Right cardiac atrium (tissue), 5 donors: ENCODE data around the gene LPAR3. TPM values are rescaled to one million over a fixed set of nuclear protein-coding genes. Genes with fewer than 3 reads are reported as not detected.
"Not testable (repeated sequence)": the region's sequence is repeated elsewhere in the genome, so short reads cannot be mapped to it uniquely, and the experiment has no call there.

Source experiments
- ATAC-seq, 2 donors: fragments of 200-7000 bp; cut with Tn5 transposase; one replicate each; pipeline versions ENCODE4 v1.8.0 to v1.9.1; 2020; ENCODE audit warnings: moderate library complexity in 2 of 2, mild to moderate bottlenecking in 1 of 2
- DNase-seq, 3 donors: peaks; one replicate each; pipeline ENCODE4 v3.0.0-alpha.2; 2020
- H3K27ac ChIP-seq: one replicate; pipeline ENCODE4 v1.5.1; 2013; ENCODE audit warnings: mild to moderate bottlenecking, low read length, control low read depth, moderate library complexity
- H3K27me3 ChIP-seq: one replicate; pipeline ENCODE4 v1.6.1; 2013; ENCODE audit not compliant: control insufficient read depth, insufficient read depth
- H3K4me1 ChIP-seq: one replicate; pipeline ENCODE4 v1.6.1; 2013; ENCODE audit warnings: low read length; ENCODE audit not compliant: control insufficient read depth, insufficient read depth
- H3K4me3 ChIP-seq: one replicate; pipeline ENCODE4 v1.5.1; 2013; ENCODE audit warnings: low read length, control low read depth
- H3K9me3 ChIP-seq: one replicate; pipeline ENCODE4 v1.6.1; 2013; ENCODE audit warnings: low read length; ENCODE audit not compliant: control insufficient read depth
- WGBS: extraction: QIAGEN DNeasy Blood & Tissue Kit; methylation state at CpG from one replicate; pipeline ENCODE4 v1.1.7; 2013; 5-methylcytosine and 5-hydroxymethylcytosine counted together
- intact Hi-C, 4 donors: fragments of 100-400 bp; cut with DNase I; formaldehyde crosslinking; loops; one replicate each; pipeline versions ENCODE4 v1.11.0 to v1.14.0; 2022 to 2023
- polyA plus RNA-seq: library from polyadenylated mRNA; stranded (reverse); fragments of 200-250 nt; gene quantifications from one replicate; pipeline ENCODE4 v1.2.3, GENCODE V29; 2013
- total RNA-seq, 4 donors: library from RNA; stranded (reverse); fragmentation: NEBNext Ultra II Directional; extraction: Animal tissue kit (Norgen Biotek cat#: 25700); gene quantifications; one replicate each; pipeline ENCODE4 v1.2.1, GENCODE V29; 2021
- donor health status: healthy with polysubstance abuse.
- donor health status: DM: no; HTN: yes; CAD: no.
- donor health status: DM: no; HTN: no; CAD: no.
- donor health status: DM: no; HTN: yes; CAD: no; lungs with severe emphysema.
- donor health status: DM: yes; HTN: yes; CAD: no.

LPAR3 gene
- total and polyA plus RNA-seq, 5 donors: 23.9 to 51.8 (median 46.2) TPM

GRCh38 chr1:84907095-84907827 lies 14.3 kb upstream of the LPAR3 start:
- Histone ChIP-seq H3K27me3 (no peaks in the 10 kb centered on the region), H3K27ac (no peak overlapping the region), H3K4me3 (no peak overlapping the region), H3K4me1 (no peaks in the 10 kb centered on the region), H3K9me3 (no peaks in the 10 kb centered on the region)
- ATAC-seq: no peak
- intact Hi-C loops: no loop called here
- DNase-seq: no peak
- WGBS: 55% methylated on average over 6 of the region's 6 CpGs

GRCh38 chr1:84902727-84903126 lies 9.7 kb upstream of the LPAR3 start:
- H3K4me3 ChIP-seq, H3K4me1 ChIP-seq, ATAC-seq, H3K9me3 ChIP-seq, H3K27ac ChIP-seq, H3K27me3 ChIP-seq, DNase-seq, intact Hi-C loops: not testable (repeated sequence)
- WGBS: 84% methylated on average over 7 of the region's 7 CpGs

DNA sequence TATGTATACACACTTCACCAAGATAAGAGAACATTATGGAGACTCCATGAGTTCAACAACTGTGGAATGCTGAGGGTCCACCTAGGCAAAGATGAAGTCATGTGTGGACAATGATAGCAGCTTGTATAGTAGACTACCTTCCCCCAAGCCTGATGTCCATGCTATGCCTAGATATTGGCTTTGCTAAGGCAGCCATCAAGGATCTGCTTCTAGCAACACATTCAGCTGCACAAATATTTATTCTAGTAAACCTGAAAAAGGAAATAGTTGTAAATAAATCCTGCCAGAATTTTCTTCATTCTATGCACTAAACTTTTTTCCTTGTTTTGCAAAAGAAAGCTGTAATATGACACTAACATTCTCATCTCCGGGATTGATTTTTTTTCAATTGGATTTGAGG lies 7.0 kb upstream of the LPAR3 start:
- Histone ChIP-seq H3K27ac (no peak overlapping the region), H3K9me3 (no peaks in the 10 kb centered on the region), H3K4me1 (no peaks in the 10 kb centered on the region), H3K4me3 (no peak overlapping the region), H3K27me3 (no peaks in the 10 kb centered on the region)
- intact Hi-C loops: loop anchor here in 1 of 4 donors (10.0 kb wide), 1 partner anchor 115 kb away; no protein-coding TSS in a partner anchor
- DNase-seq (no peak), ATAC-seq (no peak)
- 76% methylated on average over 1 of the region's 1 CpG for WGBS

DNA sequence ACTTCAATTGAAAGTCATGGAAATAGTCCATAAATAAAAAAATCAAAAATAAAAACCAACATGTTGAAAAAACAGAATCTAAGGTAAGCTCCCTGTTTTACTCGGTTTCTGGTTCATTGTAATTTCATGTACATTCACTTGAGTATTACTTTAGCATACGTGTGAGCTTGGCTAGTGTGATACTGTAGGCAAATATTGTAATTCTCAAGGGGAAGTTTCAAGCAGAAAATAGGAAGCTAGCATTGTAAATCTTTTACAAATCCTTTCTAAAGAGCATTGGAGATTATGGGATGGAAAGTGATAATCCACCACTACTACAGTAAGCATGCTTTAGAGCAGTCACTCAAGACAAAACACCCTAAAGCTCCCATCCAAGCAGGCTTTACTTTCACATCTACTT lies 3.3 kb upstream of the LPAR3 start:
- no peak overlapping the region for H3K4me3 ChIP-seq
- DNase-seq (no peak), ATAC-seq (no peak)
- H3K27me3 ChIP-seq: no peaks in the 10 kb centered on the region
- H3K27ac ChIP-seq: no peak overlapping the region
- no peaks in the 10 kb centered on the region for H3K9me3 ChIP-seq
- H3K4me1 ChIP-seq: no peaks in the 10 kb centered on the region
- WGBS: 71% methylated on average over 2 of the region's 2 CpGs
- intact Hi-C loops: loop anchor here in 1 of 4 donors (10.0 kb wide), 1 partner anchor 111 kb away; no protein-coding TSS in a partner anchor

DNA sequence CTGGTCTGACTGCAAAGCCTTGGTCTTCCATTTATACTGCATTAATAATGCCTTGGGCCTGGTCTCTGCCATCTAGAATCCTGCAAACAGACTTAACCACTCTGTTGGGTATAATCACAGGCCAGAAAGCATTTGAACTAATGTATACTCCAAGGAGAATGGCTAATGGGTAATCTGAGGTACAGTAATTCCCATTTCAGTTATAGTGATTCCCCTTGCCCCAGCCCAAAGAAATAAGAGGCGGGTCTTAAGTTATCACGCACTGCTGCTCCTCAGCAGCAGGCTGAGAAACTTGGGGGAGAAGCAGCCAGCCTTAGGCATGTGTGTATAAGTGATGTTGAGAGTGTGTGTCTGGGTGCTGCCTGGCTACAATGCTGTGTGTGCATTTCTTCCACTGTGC lies 2.4 kb downstream of the LPAR3 start:
- WGBS: 88% methylated on average over 2 of the region's 2 CpGs
- Histone ChIP-seq H3K9me3 (no peaks in the 10 kb centered on the region), H3K4me1 (no peaks in the 10 kb centered on the region), H3K27ac (no peak overlapping the region), H3K27me3 (no peaks in the 10 kb centered on the region), H3K4me3 (no peak overlapping the region)
- ATAC-seq (no peak), DNase-seq (no peak)
- intact Hi-C loops: loop anchor here in 1 of 4 donors (10.0 kb wide), 1 partner anchor 106 kb away; no protein-coding TSS in a partner anchor

GRCh38 chr1:84889437-84889836 lies 3.6 kb downstream of the LPAR3 start:
- Histone ChIP-seq H3K4me3 (no peak overlapping the region), H3K4me1 (no peaks in the 10 kb centered on the region), H3K9me3 (no peaks in the 10 kb centered on the region), H3K27ac (no peak overlapping the region), H3K27me3 (no peaks in the 10 kb centered on the region)
- DNase-seq (no peak), ATAC-seq (no peak)
- intact Hi-C loops: loop anchor here in 1 of 4 donors (10.0 kb wide), 1 partner anchor 95 kb away; no protein-coding TSS in a partner anchor
- 60% methylated on average over 5 of the region's 5 CpGs for WGBS

DNA sequence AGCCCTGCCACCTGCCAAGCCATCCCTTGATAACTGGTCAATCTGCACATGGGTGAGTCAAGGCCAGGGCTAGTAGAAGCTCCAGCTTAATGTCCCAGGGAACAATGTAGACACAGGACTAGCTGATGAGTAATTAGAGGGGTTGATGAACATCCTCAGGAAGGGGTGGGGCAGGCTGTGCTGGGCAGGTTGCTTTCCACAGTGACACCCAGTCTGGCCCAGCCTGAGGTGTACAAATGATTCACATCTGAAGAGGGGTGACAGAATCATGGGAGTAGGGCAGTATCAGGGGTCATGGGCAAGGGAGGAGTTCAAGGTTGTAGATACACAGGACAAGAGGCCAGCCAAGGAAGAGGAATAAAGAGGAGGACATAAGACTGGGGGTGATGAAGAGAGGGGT lies 4.3 kb downstream of the LPAR3 start:
- intact Hi-C loops: loop anchor here in 1 of 4 donors (10.0 kb wide), 1 partner anchor 94 kb away; no protein-coding TSS in a partner anchor
- no peak for ATAC-seq
- Histone ChIP-seq H3K27ac (no peak overlapping the region), H3K4me3 (no peak overlapping the region), H3K4me1 (no peaks in the 10 kb centered on the region), H3K9me3 (no peaks in the 10 kb centered on the region), H3K27me3 (no peaks in the 10 kb centered on the region)
- no peak for DNase-seq

- WGBS: 87% methylated on average over 4 of the region's 4 CpGs
- no peak for ATAC-seq
Measured at GRCh38 chr1:84887261-84887934, 5.6 kb downstream of the LPAR3 start.

DNA sequence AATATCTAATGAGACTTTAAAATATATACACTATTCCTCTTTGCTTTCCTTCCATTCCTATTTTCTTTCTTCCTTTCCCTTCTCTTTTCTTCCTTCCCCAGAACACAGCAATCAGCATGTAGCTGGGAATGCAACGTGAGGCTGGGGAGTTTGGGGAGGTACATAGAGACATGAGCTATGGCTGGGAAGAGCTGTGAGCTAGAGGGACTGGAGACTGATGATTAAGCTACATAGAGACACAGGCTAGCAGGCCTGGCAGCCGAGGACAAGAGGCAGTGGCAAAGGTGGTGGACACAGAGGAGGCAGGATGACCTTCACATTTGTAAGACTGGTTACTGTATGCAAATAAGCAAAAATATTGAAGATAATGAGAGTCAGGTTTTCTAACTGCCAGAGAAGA lies 7.5 kb downstream of the LPAR3 start:
- peak overlapping the region; percentile 53 for H3K27ac ChIP-seq
- 40% methylated on average over 2 of the region's 2 CpGs for WGBS
- intact Hi-C loops: loop anchor here in 1 of 4 donors (10.0 kb wide), 1 partner anchor 91 kb away; no protein-coding TSS in a partner anchor

More at GRCh38 chr1:84887261-84887934, 5.6 kb downstream of the LPAR3 start:
- Histone ChIP-seq H3K27me3 (no peaks in the 10 kb centered on the region), H3K4me1 (peaks cover 2% of the 10 kb centered on the region), H3K4me3 (no peak overlapping the region), H3K9me3 (no peaks in the 10 kb centered on the region), H3K27ac (no peak overlapping the region)
- intact Hi-C loops: loop anchor here in 1 of 4 donors (10.0 kb wide), 1 partner anchor 93 kb away; no protein-coding TSS in a partner anchor
- DNase-seq: no peak

DNA sequence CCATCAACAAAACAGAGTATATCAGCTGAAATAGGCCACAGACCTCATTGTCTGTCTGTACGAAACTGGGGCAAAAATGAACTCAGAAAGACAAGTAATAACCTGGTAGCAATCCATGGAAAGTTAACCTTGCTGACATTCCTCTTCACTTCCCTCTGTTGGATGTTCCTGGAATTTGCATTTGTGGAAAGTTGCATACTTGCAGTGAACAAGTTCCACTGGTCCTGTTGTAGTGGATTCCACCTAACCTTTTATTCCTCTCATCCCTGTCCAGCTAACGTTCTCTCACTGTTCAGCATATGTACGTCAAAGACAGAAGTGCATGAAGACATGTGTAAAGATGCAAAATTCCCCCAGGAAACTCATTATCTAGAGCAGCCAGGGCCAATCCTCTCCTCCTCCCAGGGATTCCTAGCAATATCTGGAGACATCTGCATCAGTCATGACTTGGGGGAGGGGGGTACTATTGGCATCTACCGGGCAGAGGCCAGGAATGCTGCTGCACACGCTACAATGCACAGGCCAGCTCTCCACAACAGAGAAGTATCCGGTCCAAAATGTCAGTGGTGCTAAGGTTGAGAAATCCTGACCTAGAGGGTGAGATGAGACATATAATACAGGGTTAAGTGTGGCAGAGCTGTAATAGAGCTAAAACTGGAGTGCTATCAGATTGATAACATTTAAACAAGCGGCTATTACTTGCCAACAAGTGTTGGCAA lies 8.2 kb downstream of the LPAR3 start:
- DNase-seq: no peak
- Histone ChIP-seq H3K9me3 (no peaks in the 10 kb centered on the region), H3K27ac (peak overlapping the region; percentile 70), H3K27me3 (no peaks in the 10 kb centered on the region), H3K4me3 (no peak overlapping the region), H3K4me1 (peaks cover 5% of the 10 kb centered on the region)
- intact Hi-C loops: loop anchor here in 1 of 4 donors (10.0 kb wide), 1 partner anchor 90 kb away; no protein-coding TSS in a partner anchor
- 28% methylated on average over 7 of the region's 7 CpGs for WGBS
- ATAC-seq: peak; percentile 87 to 88

More for the DNA sequence above, 7.5 kb downstream of the LPAR3 start:
- DNase-seq (no peak), ATAC-seq (peak; percentile 65 to 67)
- Histone ChIP-seq H3K4me1 (peaks cover 5% of the 10 kb centered on the region), H3K4me3 (no peak overlapping the region), H3K9me3 (no peaks in the 10 kb centered on the region), H3K27me3 (no peaks in the 10 kb centered on the region)
